HG03575 (cell line): Measurements from ENCODE around the gene GARRE1.
"Not testable (repeated sequence)": the region's sequence is repeated elsewhere in the genome, so short reads cannot be mapped to it uniquely, and the experiment has no call there.

Experiments
- ATAC-seq: cut with Tn5 transposase; IDR thresholded peaks from one replicate; pipeline ENCODE4 v1.9.1; 2021; ENCODE audit not compliant: unreplicated experiment, insufficient number of reproducible peaks, low FRiP score; ENCODE audit errors: extremely low read depth

GARRE1 gene

DNA sequence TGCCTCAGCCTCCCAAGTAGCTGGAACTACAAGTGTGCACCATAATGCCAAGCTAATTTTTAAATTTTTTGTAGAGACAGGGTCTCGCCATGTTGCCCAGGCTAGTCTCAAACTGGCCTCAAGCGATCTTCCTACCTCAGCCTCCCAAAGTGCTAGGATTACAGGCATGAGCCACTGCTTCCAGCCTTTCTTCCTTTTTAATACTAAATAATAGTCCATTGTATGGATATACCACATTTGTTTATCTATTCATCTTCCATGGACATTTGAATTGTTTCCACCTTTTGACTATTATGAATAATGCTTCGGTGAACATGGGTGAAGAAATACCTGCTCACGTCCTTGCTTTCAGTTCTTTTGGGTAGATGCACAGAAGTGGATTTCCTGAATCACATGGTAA is 24.4 kb downstream of the GARRE1 start:
- no peak for ATAC-seq

DNA sequence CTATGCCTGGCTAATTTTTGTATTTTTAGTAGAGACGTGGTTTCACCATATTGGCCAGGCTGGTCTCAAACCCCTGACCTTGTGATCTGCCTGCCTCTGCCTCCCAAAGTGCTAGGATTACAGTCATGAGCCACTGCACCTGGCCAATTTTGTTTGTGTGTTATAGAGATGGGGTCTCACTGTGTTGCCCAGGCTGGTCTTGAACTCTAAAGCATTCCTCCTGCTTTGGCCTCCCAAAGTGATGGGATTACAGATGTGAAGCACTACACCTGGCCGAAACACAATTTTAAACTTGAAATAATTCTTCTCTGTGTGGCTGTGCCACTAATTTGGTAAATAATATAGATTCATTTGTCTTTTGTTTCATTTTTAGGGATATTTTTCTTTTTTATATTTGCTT is 27.1 kb downstream of the GARRE1 start:
- not testable (repeated sequence) for ATAC-seq

- no peak for ATAC-seq
These were observed 28.5 kb downstream of the GARRE1 start for GRCh38 chr19:34282611-34283519.

DNA sequence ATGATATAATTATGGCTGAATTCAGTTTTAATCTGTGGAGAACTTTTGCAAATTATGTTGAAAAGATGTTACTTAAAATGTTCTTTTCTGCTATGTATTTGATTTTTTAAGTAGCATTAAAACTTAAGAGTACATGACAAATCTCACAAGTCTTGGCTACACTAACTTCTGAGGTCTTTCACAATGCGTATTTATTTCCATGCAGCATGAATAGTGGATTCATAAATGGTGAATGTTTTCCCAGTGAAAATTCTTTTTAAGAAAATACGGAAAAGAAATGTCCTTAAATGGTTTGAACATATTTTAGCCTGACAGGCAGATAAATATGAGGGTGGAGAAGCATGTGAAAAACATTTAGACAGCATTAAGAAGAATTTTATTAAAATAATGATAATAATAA is 30.2 kb downstream of the GARRE1 start:
- no peak for ATAC-seq

GRCh38 chr19:34287662-34288140 is 33.3 kb downstream of the GARRE1 start:
- no peak for ATAC-seq

DNA sequence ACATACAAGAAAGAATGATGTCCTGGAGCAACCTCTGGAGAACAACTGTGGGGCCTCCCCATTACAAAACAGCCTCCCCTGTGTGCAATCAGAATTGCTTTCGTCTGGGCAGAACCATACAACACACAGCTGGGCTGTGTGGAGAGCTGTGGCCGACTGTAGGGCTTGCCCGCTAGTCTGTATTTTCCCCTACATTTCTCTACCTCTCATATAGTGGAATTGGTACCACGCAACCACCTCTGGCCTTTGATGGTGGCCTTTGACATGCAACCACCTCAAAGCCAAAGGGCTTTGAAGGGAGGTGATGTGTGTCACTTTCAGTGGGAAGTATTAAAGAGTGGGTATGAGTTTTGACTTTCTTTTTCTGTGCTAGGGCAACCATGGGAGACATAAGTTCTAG is 34.0 kb downstream of the GARRE1 start:
- no peak for ATAC-seq

DNA sequence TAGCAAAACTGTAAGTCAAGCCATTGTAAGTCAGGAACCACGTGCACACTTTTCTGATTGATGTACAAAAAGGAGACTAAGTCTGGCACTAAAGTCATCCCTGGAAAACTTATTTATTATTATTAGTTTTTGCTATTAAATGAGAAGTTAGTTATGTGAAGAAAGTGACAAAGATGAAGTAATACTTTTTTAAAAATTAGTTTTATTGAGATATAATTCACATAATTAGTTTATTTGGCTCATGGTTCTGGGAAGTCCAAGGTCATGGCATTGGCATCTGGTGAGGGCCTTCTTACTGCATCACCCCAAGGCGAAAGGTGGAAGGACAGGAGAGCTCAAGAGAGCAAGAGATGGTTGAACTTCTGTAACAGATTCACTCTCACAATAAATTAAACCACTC is 36.9 kb downstream of the GARRE1 start:
- ATAC-seq, result no peak

DNA sequence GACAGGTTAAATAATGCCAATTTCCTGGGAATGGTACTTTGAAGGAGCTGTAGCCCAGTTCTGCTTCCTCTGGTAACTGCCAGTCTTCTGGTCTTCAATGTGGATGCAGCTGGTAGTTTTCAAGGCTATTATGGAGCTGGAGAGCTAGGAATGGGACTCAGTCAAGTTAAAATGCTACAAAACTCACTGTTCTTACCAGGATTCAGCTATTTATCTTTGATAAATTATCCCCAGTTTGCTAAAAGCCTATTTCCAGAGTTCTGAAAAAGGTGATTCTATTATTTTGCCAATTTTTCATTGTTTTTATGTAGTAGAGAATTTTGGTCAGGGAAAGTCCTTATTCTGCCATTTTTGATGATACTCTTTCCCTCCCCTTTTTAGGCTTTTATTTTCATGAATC is 40.7 kb downstream of the GARRE1 start:
- ATAC-seq, result no peak

DNA sequence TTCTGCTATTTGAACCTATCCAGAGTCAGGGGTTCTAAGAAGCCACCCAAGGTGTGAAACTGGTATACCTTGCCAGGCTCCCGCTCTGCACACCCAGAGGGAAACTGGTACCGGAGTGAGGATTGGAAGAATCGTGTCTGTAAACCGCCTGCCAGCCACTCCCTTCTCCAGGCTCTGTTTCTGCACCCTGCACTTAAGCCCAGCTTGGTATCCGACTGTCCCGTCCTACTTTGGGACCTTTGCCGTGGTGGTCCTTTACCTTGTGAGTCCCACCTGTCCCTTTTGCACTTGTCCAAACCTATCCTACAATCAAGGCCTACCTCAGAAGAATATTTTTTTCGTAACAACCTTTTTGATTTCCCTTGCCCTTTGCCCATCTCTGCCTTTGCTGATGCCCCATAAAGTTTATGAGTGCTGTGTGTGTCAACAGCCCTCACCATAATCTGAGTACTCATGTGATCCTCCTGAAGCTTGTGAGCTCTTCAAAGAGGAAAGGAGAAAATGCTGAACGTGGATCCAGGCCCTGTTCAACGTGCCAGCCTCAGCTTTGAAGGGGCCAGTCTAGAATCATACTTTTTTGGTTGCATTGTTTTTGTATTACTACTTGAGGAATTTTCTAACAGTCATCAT is 44.7 kb downstream of the GARRE1 start:
- no peak for ATAC-seq

DNA sequence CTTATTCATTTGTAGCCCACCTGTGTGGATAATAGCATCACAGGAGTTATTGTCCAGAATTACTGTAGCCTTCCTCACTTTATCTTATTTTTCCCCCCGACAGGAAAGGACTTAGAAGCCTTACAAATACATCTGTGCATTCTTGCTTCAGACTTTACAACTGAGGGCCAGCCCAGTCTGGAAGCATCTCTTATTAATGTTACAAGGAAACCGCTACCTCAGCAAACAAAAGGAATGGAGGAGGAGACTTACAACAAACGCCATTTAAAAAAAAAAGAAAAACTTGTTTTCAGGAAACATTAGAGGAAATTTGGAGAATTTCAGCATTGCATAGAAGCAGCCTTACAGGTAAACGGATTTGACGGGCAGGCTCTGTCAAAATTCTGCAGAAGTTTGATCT is 45.2 kb downstream of the GARRE1 start:
- no peak for ATAC-seq

- no peak for ATAC-seq
These were observed 46.0 kb downstream of the GARRE1 start for GRCh38 chr19:34300380-34300779.

DNA sequence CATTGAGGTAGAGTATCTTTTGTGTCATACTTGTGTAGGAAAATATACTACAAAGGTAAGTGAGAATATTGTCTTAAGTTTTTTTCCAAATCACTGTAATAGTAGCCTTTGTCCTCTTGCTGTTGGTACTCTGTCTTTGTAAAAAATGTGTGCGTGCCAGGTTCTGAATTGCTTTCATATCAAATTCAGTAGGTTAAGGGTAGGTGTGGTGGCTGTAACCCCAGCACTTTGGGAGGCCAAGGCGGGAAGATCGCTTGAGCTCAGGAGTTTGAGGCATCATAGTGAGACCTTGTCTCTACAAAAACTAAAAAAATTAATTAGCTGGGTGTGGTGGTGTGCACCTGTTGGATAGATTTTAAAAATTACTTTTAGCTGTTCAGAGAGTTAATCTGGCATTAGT is 46.6 kb downstream of the GARRE1 start:
- ATAC-seq, result no peak
